ENCODE data around the gene ING2.

The ING2 gene

GRCh38 chr4:183499801-183500200 is 5.1 kb upstream of the ING2 start:
- DNase-seq, result no peak

- DNase-seq, result no peak
These were observed 1.3 kb upstream of the ING2 start for GRCh38 chr4:183503497-183504063.

- peak; percentile 98 to 100 (median 99) for DNase-seq
These were observed 561 bp upstream of the ING2 start for GRCh38 chr4:183504064-183504929.

GRCh38 chr4:183505611-183506388 is 942 bp downstream of the ING2 start:
- DNase-seq, result peak; percentile 71 to 87 (median 83)

DNA sequence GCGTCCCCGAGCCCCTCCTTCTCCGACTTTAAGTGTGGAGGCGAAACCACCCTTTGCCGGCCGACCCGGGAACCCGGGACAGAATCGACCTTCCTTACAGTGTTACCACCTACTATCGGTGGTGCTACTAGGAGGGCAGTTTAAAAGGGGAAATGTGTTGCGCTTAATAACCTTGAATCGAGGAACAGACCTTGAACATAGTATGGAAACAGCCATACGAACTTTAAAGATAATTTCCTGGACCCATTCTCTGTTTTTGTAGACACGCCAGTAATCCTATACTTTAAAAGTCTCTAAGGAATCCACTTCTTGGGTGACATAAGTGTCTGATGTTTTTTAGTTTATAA is 1.5 kb downstream of the ING2 start:
- no peak for DNase-seq

- DNase-seq, result no peak
These were observed 3.3 kb downstream of the ING2 start for GRCh38 chr4:183507925-183508696.

DNA sequence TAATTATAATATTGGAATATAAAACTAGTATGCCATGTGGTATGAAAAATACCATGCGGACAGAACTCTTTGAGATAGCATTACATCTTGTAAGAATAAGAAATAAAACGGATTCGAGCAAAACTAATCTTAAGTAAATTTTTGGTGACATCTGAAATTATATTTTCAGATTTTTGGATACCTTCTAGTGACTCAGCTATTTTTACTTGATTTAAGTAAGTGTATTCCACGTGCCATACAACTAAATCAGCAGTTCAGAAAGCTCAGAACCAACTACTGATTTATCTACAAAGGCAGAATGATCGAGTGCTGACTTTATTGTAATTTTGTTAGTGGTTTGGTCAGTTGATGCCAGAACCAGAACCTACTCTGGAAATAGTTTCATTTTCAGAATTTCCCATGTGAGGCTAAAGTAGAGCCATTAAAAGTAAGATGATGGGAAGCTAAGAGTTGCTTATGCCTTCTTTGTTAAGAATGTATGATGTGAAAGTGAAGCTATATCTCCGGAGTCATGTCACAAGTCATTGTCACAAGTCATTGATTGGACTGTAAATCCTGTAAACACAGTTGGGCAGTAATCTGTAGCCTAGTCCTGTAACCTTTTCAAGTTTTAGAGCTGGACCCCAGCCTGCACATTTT is 4.0 kb downstream of the ING2 start:
- DNase-seq, result no peak

DNA sequence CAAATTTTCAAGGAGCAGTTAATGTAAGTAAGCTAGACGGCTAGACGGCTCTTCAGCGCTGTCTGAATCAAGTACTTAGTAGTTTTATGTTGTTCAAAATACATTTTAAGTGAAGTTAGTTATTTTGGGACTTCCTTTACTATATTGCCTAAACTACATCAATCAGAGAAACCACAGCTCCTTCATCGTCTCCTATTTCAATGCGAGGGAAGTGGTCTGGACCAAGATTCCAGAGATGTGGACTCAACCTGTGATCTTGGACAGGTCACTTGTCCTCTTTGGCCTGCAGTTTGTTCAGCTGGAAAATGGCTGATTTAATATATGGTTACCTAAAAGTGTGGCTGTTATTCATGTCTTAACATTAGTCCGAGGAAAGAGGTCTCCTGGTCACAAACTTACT is 10.6 kb downstream of the ING2 start:
- DNase-seq, result no peak

GRCh38 chr4:183517194-183517593 is 12.3 kb downstream of the ING2 start:
- DNase-seq, result no peak

DNA sequence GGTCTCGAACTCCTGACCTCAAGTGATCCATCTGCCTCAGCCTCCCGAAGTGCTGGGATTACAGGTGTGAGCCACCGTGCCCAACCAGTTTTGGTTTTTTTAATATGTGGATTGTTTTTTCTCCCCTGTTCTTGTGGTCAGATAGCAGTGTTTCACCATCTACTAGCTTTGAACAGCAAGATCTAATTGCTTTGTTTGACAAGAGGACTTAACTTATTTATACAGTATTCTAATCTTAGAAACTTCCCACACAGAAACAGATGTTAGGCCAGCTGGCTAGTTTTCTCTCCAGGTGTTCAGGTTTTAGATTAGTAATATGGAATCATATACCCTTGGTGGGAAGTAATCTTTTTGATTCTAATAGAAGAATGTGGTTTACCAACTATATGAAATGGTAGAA is 12.9 kb downstream of the ING2 start:
- DNase-seq, result no peak

GRCh38 chr4:183522821-183523220 is 18.0 kb downstream of the ING2 start:
- DNase-seq, result no peak

DNA sequence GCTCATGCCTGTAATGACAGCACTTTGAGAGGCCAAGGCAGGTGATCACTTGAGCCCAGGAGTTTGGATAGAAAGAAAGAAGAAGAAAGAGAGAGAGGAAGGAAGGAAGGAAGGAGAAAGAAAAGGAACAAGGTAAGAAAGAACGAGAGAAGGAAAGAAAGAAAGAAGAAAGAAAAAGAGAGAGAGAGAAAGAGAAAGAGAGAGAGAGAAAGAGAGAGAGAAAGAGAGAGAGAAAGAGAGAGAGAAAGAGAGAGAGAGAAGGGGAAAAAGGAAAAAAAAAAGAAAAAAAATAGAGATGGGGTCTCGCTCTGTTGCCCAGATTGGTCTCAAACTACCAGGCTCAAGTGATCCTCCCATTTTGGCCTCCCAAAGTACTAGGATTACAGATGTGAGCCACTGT is 22.5 kb downstream of the ING2 start:
- no peak for DNase-seq

- DNase-seq, result no peak
These were observed 28.0 kb downstream of the ING2 start for GRCh38 chr4:183532821-183533220.

GRCh38 chr4:183533698-183534097 is 28.8 kb downstream of the ING2 start:
- DNase-seq, result no peak

- DNase-seq, result no peak
These were observed 35.7 kb downstream of the ING2 start for GRCh38 chr4:183540410-183541009.

DNA sequence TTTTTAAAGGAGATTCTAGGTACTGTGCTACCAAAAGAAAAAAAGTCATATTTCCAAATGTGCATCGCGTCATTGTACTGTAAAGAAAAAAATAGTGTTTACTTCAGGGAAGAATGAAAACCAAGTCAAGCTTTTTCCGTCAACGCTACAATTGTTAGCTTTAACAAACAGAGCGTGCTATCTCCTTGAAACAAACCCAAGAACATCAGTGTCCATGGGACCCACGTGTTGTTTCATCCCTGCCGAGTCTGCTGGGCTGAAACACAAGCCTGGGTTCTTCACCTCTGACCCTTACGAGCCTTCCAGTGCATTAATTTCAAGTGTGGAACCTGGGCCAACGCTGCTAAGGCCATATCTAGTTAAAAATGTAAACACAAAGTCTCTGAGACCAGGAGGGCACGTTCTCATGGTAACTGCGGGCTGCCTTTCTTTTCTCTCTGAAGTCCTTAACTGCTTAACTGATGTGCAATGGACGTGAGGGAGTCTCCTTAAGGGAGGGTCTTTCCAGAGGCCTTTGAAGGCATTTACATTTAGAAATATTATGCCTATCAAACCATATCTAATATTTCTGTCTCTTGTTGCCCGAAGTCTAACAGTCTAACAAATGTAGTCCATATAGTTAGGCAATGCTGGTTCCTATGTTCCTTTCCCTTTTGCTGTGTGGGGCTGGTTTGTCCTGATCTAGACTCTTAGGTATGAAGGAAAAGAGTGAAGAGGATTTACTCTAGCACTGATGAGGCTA is 36.3 kb downstream of the ING2 start:
- DNase-seq, result no peak

DNA sequence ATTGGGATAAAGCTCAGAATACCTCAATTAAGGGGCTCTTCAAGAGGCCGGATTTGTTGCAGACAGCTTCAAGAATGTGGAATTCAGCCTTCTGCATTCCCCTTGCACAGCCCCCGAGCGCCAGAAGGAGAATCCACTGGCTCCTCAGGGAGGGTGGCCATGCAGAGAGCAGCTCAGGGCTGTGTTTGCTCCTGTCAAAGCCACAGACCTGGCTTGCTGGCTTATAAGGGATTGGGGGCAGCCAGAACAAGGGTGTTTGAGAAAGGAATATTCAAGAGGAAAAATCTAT is 36.8 kb downstream of the ING2 start:
- DNase-seq, result no peak

DNA sequence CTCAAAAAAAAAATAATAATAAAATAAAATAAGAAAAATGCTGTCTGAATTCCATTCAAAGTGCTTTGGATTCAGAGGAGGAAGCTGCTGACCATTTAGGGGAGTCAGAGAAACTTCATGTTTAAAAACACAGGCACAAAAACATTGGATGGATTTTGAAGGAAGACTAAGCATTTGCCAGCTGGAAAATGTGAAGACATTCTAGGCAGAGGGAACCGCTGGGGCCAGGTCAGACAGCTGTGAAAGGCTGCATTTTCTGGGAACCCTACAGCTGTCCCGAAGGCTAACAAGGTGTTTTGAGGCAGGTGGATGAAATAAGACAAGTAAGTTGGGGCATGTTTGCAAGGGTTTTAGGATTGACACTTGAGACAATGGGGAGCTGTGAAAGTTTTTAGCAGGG is 38.6 kb downstream of the ING2 start:
- DNase-seq, result no peak

GRCh38 chr4:183544109-183544508 is 39.3 kb downstream of the ING2 start:
- no peak for DNase-seq

- DNase-seq, result no peak
These were observed 41.5 kb downstream of the ING2 start for GRCh38 chr4:183546376-183546775.

DNA sequence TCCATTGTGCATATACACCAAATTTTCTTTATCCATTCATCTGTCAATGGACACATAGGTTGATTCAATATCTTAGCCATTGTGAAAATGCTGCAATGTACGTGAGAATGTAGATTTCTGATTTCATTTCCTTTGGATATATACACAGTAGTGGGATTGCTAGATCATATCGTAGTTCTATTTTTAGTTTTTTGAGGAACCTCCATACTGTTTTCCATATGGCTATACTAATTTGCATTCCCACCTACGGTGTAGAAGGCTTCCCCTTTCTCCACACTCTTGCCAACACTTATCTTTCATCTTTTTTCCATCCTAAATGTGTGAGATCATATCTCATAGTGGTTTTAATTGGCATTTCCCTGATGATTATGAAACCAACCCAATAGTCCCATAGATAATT is 43.4 kb downstream of the ING2 start:
- no peak for DNase-seq

All from T-helper 1 cell (primary cell).